HEK293 (cell line): ENCODE data around the gene KIAA0753.

Experiments
- CTCF ChIA-PET: fragments of 350-600 bp; formaldehyde crosslinking; extraction: SDS; loops from one replicate; lab custom pipeline; 2021; ENCODE audit warnings: antibody characterized with exemption; lab: Yijun Ruan, JAX
- POLR2A ChIA-PET: fragments of 300-600 bp; formaldehyde crosslinking; extraction: SDS; loops from one replicate; lab custom pipeline; 2020; ENCODE audit warnings: antibody characterized with exemption, inconsistent platforms; lab: Yijun Ruan, JAX
- H3K27ac ChIP-seq: fragments of 200-500 bp; sonication (Bioruptor generic); 2 replicates; pipeline ENCODE4 v1.5.1; 2014; ENCODE audit warnings: low read depth, low read length, control low read depth, inconsistent platforms; ENCODE audit errors: extremely low read depth
- H3K36me3 ChIP-seq, 2 experiments: fragments of 200-500 bp in 1 of 2; sonication (Bioruptor generic) in 1 of 2; 1 replicate in 1 of 2; 2 replicates in 1 of 2; pipeline ENCODE4 v1.5.1; 2014 to 2017; ENCODE audit warnings: inconsistent platforms in 2 of 2, low read length in 2 of 2; ENCODE audit not compliant: control insufficient read depth in 2 of 2, insufficient read depth in 1 of 2
- H3K4me1 ChIP-seq: fragments of 200-500 bp; sonication (Bioruptor generic); 2 replicates; pipeline ENCODE4 v1.5.1; 2014; ENCODE audit warnings: mild to moderate bottlenecking, low read length, inconsistent platforms; ENCODE audit not compliant: control insufficient read depth, insufficient read depth
- H3K4me3 ChIP-seq: 2 replicates; pipeline ENCODE4 v1.5.1; 2011; ENCODE audit warnings: low read depth, mild to moderate bottlenecking, control low read depth, low read length, moderate library complexity
- H3K9me3 ChIP-seq: fragments of 200-500 bp; sonication (Bioruptor generic); 2 replicates; pipeline ENCODE4 v1.5.1; 2014; ENCODE audit warnings: low read depth, low read length, inconsistent platforms; ENCODE audit not compliant: control insufficient read depth, insufficient read depth
- KLF16 ChIP-seq: fragments of 450-650 bp; formaldehyde crosslinking; IDR thresholded peaks from 2 replicates; pipeline ENCODE4 v1.5.1; 2017; ENCODE audit warnings: missing biosample characterization, missing genetic modification characterization
- MYNN ChIP-seq: fragments of 450-650 bp; formaldehyde crosslinking; IDR thresholded peaks from 2 replicates; pipeline ENCODE4 v1.5.1; 2016; ENCODE audit warnings: missing biosample characterization, missing genetic modification characterization, borderline replicate concordance
- REPIN1 ChIP-seq: fragments of 450-650 bp; formaldehyde crosslinking; IDR thresholded peaks from 2 replicates; pipeline ENCODE4 v1.5.1; 2017; ENCODE audit warnings: missing biosample characterization, missing genetic modification characterization, low read depth
- TCF7L2 ChIP-seq: IDR thresholded peaks from 2 replicates; pipeline ENCODE4 v1.6.1; 2011; ENCODE audit warnings: low read depth, mild to moderate bottlenecking, inconsistent platforms, low read length, moderate library complexity, borderline replicate concordance
- ZBTB1 ChIP-seq: fragments of 450-650 bp; formaldehyde crosslinking; IDR thresholded peaks from 2 replicates; pipeline ENCODE4 v1.5.1; 2016; ENCODE audit warnings: missing biosample characterization, missing genetic modification characterization
- ZNF140 ChIP-seq: fragments of 450-650 bp; formaldehyde crosslinking; IDR thresholded peaks from 2 replicates; pipeline ENCODE4 v1.5.1; 2016; ENCODE audit warnings: missing biosample characterization, missing genetic modification characterization
- ZNF174 ChIP-seq: fragments of 450-650 bp; formaldehyde crosslinking; IDR thresholded peaks from 2 replicates; pipeline ENCODE4 v1.5.0; 2017; ENCODE audit warnings: missing biosample characterization, mild to moderate bottlenecking, missing genetic modification characterization
- ZNF239 ChIP-seq: fragments of 450-650 bp; formaldehyde crosslinking; IDR thresholded peaks from 2 replicates; pipeline ENCODE4 v1.5.1; 2016; ENCODE audit warnings: missing biosample characterization, missing genetic modification characterization
- ZNF433 ChIP-seq: fragments of 450-650 bp; formaldehyde crosslinking; IDR thresholded peaks from 2 replicates; pipeline ENCODE4 v1.5.1; 2016; ENCODE audit warnings: missing biosample characterization, missing genetic modification characterization, low read depth
- ZNF596 ChIP-seq: fragments of 450-650 bp; IDR thresholded peaks from 2 replicates; pipeline ENCODE4 v1.5.0; 2018; ENCODE audit warnings: missing biosample characterization, mild to moderate bottlenecking, missing genetic modification characterization, moderate library complexity
- ZNF707 ChIP-seq: fragments of 450-650 bp; formaldehyde crosslinking; IDR thresholded peaks from 2 replicates; pipeline ENCODE4 v1.5.1; 2016; ENCODE audit warnings: missing biosample characterization, missing genetic modification characterization
- ZNF747 ChIP-seq: fragments of 450-650 bp; formaldehyde crosslinking; IDR thresholded peaks from 2 replicates; pipeline ENCODE4 v1.5.1; 2016; ENCODE audit warnings: missing biosample characterization, missing genetic modification characterization
- ZNF768 ChIP-seq: fragments of 450-650 bp; formaldehyde crosslinking; IDR thresholded peaks from 2 replicates; pipeline ENCODE4 v1.5.1; 2018; ENCODE audit warnings: missing biosample characterization, mild to moderate bottlenecking, missing genetic modification characterization
- TF ChIP-seq, protein P1 (sequence below): fragments of 450-650 bp; formaldehyde crosslinking; conservative IDR thresholded peaks from 2 replicates; pipeline ENCODE4 v1.5.1; 2016; ENCODE audit warnings: low read depth, missing biosample characterization, missing genetic modification characterization
- TF ChIP-seq, protein P2 (sequence below): fragments of 450-650 bp; formaldehyde crosslinking; IDR thresholded peaks from 2 replicates; pipeline ENCODE4 v1.5.1; 2016; ENCODE audit warnings: missing biosample characterization, missing genetic modification characterization
- TF ChIP-seq, protein P3 (sequence below): fragments of 450-650 bp; formaldehyde crosslinking; IDR thresholded peaks from 2 replicates; pipeline ENCODE4 v1.5.0; 2017; ENCODE audit warnings: missing biosample characterization, missing genetic modification characterization, borderline replicate concordance
- TF ChIP-seq, protein P4 (sequence below): fragments of 450-650 bp; formaldehyde crosslinking; IDR thresholded peaks from 2 replicates; pipeline ENCODE4 v1.5.1; 2016; ENCODE audit warnings: missing biosample characterization, missing genetic modification characterization

Gene KIAA0753

DNA sequence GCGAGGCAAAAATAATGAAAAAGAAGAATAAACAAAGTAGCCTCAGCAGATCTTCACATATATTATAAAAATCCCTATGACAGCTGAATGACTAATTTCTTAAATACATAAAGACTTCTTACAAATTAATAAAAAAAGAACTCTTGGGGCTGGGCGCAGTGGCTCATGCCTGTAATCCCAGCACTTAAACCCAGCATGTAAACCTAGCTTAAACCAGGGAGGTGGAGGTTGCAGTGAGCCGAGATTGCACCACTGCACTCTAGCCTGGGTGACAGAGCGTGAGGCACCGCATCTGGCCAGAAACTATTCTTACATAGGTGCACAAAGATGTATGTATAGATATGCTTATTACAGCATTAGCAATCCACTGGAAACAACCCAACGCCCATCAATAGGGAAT lies 38.7 kb upstream of the KIAA0753 start (continued):
- TF ChIP-seq, protein P1, sequence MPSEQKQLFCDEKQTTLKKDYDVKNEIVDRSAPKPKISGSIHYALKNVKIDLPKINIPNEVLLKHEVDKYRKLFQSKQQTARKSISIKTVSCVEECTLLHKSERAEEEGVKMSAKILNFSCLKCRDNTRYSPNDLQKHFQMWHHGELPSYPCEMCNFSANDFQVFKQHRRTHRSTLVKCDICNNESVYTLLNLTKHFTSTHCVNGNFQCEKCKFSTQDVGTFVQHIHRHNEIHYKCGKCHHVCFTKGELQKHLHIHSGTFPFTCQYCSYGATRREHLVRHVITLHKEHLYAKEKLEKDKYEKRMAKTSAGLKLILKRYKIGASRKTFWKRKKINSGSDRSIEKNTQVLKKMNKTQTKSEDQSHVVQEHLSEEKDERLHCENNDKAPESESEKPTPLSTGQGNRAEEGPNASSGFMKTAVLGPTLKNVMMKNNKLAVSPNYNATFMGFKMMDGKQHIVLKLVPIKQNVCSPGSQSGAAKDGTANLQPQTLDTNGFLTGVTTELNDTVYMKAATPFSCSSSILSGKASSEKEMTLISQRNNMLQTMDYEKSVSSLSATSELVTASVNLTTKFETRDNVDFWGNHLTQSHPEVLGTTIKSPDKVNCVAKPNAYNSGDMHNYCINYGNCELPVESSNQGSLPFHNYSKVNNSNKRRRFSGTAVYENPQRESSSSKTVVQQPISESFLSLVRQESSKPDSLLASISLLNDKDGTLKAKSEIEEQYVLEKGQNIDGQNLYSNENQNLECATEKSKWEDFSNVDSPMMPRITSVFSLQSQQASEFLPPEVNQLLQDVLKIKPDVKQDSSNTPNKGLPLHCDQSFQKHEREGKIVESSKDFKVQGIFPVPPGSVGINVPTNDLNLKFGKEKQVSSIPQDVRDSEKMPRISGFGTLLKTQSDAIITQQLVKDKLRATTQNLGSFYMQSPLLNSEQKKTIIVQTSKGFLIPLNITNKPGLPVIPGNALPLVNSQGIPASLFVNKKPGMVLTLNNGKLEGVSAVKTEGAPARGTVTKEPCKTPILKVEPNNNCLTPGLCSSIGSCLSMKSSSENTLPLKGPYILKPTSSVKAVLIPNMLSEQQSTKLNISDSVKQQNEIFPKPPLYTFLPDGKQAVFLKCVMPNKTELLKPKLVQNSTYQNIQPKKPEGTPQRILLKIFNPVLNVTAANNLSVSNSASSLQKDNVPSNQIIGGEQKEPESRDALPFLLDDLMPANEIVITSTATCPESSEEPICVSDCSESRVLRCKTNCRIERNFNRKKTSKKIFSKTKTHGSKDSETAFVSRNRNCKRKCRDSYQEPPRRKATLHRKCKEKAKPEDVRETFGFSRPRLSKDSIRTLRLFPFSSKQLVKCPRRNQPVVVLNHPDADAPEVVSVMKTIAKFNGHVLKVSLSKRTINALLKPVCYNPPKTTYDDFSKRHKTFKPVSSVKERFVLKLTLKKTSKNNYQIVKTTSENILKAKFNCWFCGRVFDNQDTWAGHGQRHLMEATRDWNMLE = no peak
- TF ChIP-seq ZNF174 (tag by site-specific recombination) = no peak

DNA sequence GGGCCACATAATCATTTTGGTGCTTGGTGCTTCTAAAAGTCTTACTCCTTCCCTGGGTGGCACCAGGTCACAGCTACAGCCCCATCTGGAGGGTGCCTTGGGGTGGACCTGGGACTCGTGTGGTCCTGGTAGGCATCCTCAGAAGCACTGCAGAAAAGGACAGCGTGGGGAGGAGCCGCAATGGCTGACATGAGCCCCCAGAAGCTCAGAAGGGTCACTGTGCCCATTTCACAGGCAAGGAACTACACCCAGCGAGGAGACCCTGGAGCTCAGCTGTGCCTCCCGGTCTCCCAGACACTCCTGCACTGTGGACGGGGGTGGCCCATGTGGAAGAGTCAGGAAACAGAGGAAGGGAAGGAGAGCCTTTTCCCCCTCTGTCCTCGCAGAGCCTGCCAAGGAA lies 37.4 kb upstream of the KIAA0753 start:
- Histone ChIP-seq H3K4me3 (no peak overlapping the region), H3K27ac (no peak overlapping the region), H3K4me1 (no peaks in the 10 kb centered on the region), H3K36me3 (no peaks in the 10 kb centered on the region), H3K9me3 (no peaks in the 10 kb centered on the region)
- CTCF ChIA-PET = interaction anchor here (0.6 to 1.4 kb wide), 4 partner anchors 12 to 1699 kb away, joined by 3 to 7 read pairs (median 4); partner anchors contain the start of gene KRABD2
- POLR2A ChIA-PET = no interaction called here
- TF ChIP-seq ZNF140 (tag by site-specific recombination) = no peak
- TF ChIP-seq TCF7L2 = no peak
- no peak for TF ChIP-seq ZNF707
- no peak for TF ChIP-seq ZNF596 (tag by site-specific recombination)
- no peak for TF ChIP-seq ZNF768
- TF ChIP-seq, protein P2, sequence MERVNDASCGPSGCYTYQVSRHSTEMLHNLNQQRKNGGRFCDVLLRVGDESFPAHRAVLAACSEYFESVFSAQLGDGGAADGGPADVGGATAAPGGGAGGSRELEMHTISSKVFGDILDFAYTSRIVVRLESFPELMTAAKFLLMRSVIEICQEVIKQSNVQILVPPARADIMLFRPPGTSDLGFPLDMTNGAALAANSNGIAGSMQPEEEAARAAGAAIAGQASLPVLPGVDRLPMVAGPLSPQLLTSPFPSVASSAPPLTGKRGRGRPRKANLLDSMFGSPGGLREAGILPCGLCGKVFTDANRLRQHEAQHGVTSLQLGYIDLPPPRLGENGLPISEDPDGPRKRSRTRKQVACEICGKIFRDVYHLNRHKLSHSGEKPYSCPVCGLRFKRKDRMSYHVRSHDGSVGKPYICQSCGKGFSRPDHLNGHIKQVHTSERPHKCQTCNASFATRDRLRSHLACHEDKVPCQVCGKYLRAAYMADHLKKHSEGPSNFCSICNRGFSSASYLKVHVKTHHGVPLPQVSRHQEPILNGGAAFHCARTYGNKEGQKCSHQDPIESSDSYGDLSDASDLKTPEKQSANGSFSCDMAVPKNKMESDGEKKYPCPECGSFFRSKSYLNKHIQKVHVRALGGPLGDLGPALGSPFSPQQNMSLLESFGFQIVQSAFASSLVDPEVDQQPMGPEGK (tag by site-specific recombination) = no peak
- TF ChIP-seq, protein P3, sequence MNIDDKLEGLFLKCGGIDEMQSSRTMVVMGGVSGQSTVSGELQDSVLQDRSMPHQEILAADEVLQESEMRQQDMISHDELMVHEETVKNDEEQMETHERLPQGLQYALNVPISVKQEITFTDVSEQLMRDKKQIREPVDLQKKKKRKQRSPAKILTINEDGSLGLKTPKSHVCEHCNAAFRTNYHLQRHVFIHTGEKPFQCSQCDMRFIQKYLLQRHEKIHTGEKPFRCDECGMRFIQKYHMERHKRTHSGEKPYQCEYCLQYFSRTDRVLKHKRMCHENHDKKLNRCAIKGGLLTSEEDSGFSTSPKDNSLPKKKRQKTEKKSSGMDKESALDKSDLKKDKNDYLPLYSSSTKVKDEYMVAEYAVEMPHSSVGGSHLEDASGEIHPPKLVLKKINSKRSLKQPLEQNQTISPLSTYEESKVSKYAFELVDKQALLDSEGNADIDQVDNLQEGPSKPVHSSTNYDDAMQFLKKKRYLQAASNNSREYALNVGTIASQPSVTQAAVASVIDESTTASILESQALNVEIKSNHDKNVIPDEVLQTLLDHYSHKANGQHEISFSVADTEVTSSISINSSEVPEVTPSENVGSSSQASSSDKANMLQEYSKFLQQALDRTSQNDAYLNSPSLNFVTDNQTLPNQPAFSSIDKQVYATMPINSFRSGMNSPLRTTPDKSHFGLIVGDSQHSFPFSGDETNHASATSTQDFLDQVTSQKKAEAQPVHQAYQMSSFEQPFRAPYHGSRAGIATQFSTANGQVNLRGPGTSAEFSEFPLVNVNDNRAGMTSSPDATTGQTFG (tag by site-specific recombination) = no peak
- TF ChIP-seq ZNF433 (tag by site-specific recombination) = no peak
- no peak for TF ChIP-seq ZNF747 (tag by site-specific recombination)
- TF ChIP-seq REPIN1 (tag by site-specific recombination) = no peak
- TF ChIP-seq, protein P4, sequence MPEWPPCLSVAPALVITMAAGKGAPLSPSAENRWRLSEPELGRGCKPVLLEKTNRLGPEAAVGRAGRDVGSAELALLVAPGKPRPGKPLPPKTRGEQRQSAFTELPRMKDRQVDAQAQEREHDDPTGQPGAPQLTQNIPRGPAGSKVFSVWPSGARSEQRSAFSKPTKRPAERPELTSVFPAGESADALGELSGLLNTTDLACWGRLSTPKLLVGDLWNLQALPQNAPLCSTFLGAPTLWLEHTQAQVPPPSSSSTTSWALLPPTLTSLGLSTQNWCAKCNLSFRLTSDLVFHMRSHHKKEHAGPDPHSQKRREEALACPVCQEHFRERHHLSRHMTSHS (tag by site-specific recombination) = no peak
- TF ChIP-seq ZNF239 (tag by site-specific recombination) = no peak
- TF ChIP-seq MYNN (tag by site-specific recombination) = no peak
- no peak for TF ChIP-seq KLF16 (tag by site-specific recombination)
- no peak for TF ChIP-seq ZBTB1 (tag by site-specific recombination)
